Transverse colon (tissue), 4 donors: ENCODE results near the gene LEKR1. TPM values are rescaled to one million over a fixed set of nuclear protein-coding genes. Genes with fewer than 3 reads are reported as not detected.
A peak's percentile ranks its signal among the peaks of the same experiment; 100 is the strongest.

Source experiments
- DNase-seq: peaks from one replicate; pipeline ENCODE4 v3.0.0-alpha.2; 2019
- H3K27ac ChIP-seq, 4 donors: fragments of 200-600 bp; sonication (generic); 2 replicates each; pipeline ENCODE4 v1.5.1; 2016 to 2018; ENCODE audit warnings: inconsistent platforms in 4 of 4
- H3K27me3 ChIP-seq: fragments of 200-600 bp; sonication (generic); 2 replicates; pipeline ENCODE4 v1.5.1; 2017; ENCODE audit warnings: inconsistent platforms
- H3K36me3 ChIP-seq, 4 donors: fragments of 200-600 bp; sonication (generic); 2 replicates each; pipeline ENCODE4 v1.5.1; 2017 to 2019; ENCODE audit warnings: inconsistent platforms in 4 of 4
- H3K4me1 ChIP-seq, 4 donors: fragments of 200-600 bp; sonication (generic); 2 replicates each; pipeline ENCODE4 v1.5.1; 2017 to 2020; ENCODE audit warnings: inconsistent platforms in 4 of 4
- H3K4me3 ChIP-seq, 4 donors: fragments of 200-600 bp; sonication (generic); 1 replicate in 1 of 4; 2 replicates in 3 of 4; pipeline versions ENCODE4 v1.5.1 to v1.6.1; 2017 to 2019; ENCODE audit warnings: inconsistent platforms in 4 of 4
- H3K9me3 ChIP-seq, 2 donors: fragments of 200-600 bp; sonication (generic); 2 replicates each; pipeline ENCODE4 v1.5.1; 2017 to 2019; ENCODE audit warnings: inconsistent platforms in 2 of 2
- EP300 ChIP-seq: sonication (generic); formaldehyde crosslinking; IDR thresholded peaks from one replicate; pipeline ENCODE4 v1.6.1; 2017; ENCODE audit warnings: antibody characterized with exemption, low read depth
- POLR2A ChIP-seq: fragments of 450-650 bp; IDR thresholded peaks from one replicate; pipeline ENCODE4 v1.6.1; 2016; ENCODE audit warnings: antibody characterized with exemption, mild to moderate bottlenecking, moderate library complexity
- POLR2AphosphoS5 ChIP-seq, 3 donors: sonication (generic); formaldehyde crosslinking; IDR thresholded peaks; one replicate each; pipeline ENCODE4 v1.6.1; 2016; ENCODE audit warnings: antibody characterized with exemption in 3 of 3
- WGBS, 2 donors: methylation state at CpG; one replicate each; pipeline ENCODE4 v1.1.5; 2018; ENCODE audit warnings: low coverage in 1 of 2; 5-methylcytosine and 5-hydroxymethylcytosine counted together
- in situ Hi-C, 4 donors: fragments of 200-750 bp; cut with MboI; loops; one replicate each; pipeline versions ENCODE4 v1.15.0 to v1.15.1; 2017; ENCODE audit warnings: low sequenced_read_pairs in 3 of 4, low pct_ligation_motif_present in 1 of 4, low pct_unique_long_range_greater_than_20kb in 1 of 4
- intact Hi-C: fragments of 100-400 bp; cut with DNase I; formaldehyde crosslinking; loops from one replicate; pipeline ENCODE4 v1.15.1; 2023; ENCODE audit warnings: low total_unique reads
- total RNA-seq, 4 donors: library from RNA; depleted of rRNA; stranded (reverse); fragments of >200 nt; gene quantifications; one replicate each; pipeline ENCODE4 v1.1.0, GENCODE V29; 2016
- TF ChIP-seq, protein P1 (sequence below), 5 experiments: fragments of 200-600 bp in 3 of 5; fragments of 450-650 bp in 2 of 5; sonication (generic) in 3 of 5; IDR thresholded peaks; 1 replicate in 2 of 5; 2 replicates in 3 of 5; pipeline ENCODE4 v1.5.1; 2016 to 2017; ENCODE audit warnings: antibody characterized with exemption in 5 of 5, inconsistent platforms in 3 of 5, mild to moderate bottlenecking in 2 of 5, moderate library complexity in 1 of 5

LEKR1 gene
- total RNA-seq, 4 donors from 2014 or later: 0.40 to 3.3 (median 0.96) TPM; not detected in 1

DNA sequence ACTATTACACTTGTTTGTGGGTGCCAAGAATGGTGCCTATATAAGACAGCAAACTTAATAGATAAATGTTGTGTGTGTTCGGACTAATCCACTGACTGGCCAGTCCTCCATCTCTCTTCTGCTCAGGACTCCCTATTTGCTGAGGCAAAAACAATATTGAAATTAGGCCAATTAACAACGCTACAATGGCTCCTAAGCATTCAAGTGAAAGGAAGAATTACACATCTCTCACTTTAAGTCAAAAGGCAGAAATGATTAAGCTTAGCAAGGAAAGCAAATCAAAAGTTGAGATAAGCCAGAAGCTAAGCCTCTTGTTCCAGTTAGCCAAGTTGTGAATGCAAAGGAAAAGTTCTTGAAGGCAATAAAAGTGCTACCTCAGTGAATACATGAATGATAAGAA lies 206.8 kb downstream of the LEKR1 start:
- in situ Hi-C loops (no loop called here), intact Hi-C loops (no loop called here)
- H3K36me3 ChIP-seq: no peaks in the 10 kb centered on the region
- peaks cover 0 to 3% (median 0%) of the 10 kb centered on the region in 4 donors for H3K4me1 ChIP-seq
- H3K9me3 ChIP-seq: no peaks in the 10 kb centered on the region
- DNase-seq: no peak
- 75 to 83% methylated on average over 1 to 2 of the region's 2 CpGs for WGBS, 2 donors
- no peaks in the 10 kb centered on the region for H3K27me3 ChIP-seq
- H3K27ac ChIP-seq: no peak overlapping the region
- TF ChIP-seq POLR2AphosphoS5 (IDR thresholded peaks at IDR 0.05) (no peak), EP300 (no peak), POLR2A (no peak)
- TF ChIP-seq, protein P1, sequence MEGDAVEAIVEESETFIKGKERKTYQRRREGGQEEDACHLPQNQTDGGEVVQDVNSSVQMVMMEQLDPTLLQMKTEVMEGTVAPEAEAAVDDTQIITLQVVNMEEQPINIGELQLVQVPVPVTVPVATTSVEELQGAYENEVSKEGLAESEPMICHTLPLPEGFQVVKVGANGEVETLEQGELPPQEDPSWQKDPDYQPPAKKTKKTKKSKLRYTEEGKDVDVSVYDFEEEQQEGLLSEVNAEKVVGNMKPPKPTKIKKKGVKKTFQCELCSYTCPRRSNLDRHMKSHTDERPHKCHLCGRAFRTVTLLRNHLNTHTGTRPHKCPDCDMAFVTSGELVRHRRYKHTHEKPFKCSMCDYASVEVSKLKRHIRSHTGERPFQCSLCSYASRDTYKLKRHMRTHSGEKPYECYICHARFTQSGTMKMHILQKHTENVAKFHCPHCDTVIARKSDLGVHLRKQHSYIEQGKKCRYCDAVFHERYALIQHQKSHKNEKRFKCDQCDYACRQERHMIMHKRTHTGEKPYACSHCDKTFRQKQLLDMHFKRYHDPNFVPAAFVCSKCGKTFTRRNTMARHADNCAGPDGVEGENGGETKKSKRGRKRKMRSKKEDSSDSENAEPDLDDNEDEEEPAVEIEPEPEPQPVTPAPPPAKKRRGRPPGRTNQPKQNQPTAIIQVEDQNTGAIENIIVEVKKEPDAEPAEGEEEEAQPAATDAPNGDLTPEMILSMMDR (IDR thresholded peaks at IDR 0.05): no peak
- H3K4me3 ChIP-seq: no peak overlapping the region

DNA sequence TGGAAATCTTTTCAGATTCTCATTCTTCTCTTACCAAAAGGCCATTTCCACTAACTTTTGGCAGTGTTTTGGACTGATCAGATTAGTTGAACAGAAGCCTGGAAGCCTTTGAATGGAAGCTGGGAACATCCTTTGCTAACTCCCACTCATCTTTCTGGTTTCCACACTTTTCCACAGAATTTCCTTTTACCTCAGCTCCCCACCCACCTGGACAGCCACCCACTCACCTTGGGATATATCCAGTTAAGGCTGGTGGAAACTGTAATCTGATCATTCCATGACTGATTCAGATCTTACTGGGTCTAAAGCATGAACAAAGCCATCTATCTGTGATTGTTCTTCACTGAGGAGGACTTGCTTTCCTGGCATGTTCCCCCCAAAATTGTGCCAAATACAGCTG lies 214.3 kb downstream of the LEKR1 start:
- in situ Hi-C loops: no loop called here
- TF ChIP-seq EP300 (no peak), POLR2A (no peak), POLR2AphosphoS5 (IDR thresholded peaks at IDR 0.05) (no peak)
- TF ChIP-seq, protein P1 (IDR thresholded peaks at IDR 0.05): no peak
- Histone ChIP-seq H3K9me3 (no peaks in the 10 kb centered on the region), H3K27me3 (no peaks in the 10 kb centered on the region), H3K4me3 (no peak overlapping the region), H3K27ac (no peak overlapping the region), H3K4me1 (no peaks in the 10 kb centered on the region), H3K36me3 (no peaks in the 10 kb centered on the region)
- intact Hi-C loops: no loop called here
- DNase-seq: no peak

DNA sequence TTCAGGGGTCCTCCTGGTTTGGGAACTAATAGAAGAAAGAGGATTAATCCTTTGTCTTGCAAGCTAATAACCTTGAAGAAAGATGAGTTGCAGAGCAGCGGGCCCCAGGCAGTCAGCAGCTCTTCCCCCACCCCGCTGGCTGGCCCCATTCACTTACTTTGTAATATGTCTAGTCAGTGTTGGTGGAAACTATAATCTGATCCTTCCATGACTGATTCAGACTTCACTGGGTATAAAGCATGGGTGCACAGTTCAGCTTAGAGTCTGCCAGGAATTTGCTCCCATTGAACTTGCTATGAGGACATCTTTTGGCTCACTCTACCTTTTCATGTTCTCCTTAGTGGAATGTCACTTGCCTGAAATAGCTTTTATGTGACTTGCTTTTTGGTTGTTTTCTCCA lies 216.1 kb downstream of the LEKR1 start:
- in situ Hi-C loops: no loop called here
- Histone ChIP-seq H3K4me3 (no peak overlapping the region), H3K4me1 (no peaks in the 10 kb centered on the region), H3K36me3 (no peaks in the 10 kb centered on the region), H3K27me3 (no peaks in the 10 kb centered on the region), H3K27ac (no peak overlapping the region), H3K9me3 (no peaks in the 10 kb centered on the region)
- intact Hi-C loops: no loop called here
- TF ChIP-seq EP300 (no peak), POLR2AphosphoS5 (IDR thresholded peaks at IDR 0.05) (no peak), POLR2A (no peak)
- TF ChIP-seq, protein P1 (IDR thresholded peaks at IDR 0.05): no peak
- no peak for DNase-seq
- 89% methylated on average over 2 of the region's 2 CpGs; no CpG with 5 or more reads in 1 of the 2 donors for WGBS, 2 donors

DNA sequence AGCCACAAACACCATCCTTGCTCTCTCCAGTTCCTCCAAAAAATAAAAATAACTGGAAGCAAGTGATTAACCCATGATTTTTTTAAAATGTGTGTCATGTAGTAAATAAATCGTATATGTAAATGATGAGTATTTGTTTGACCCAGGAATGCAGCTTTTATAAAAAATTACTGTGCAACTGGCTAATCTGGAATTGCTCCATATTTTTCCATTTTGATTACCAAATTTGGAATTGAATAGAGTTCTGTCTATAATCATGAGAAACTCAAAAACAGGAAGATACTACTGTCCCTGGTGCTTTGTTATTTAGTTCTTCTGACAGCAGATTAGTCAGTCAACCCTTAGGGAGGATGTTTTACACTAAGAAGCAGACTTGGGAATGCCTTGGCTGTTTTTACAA lies 217.6 kb downstream of the LEKR1 start:
- intact Hi-C loops (no loop called here), in situ Hi-C loops (no loop called here)
- no peak for DNase-seq
- 36 to 75% methylated on average over 1 of the region's 1 CpG for WGBS, 2 donors
- H3K4me1 ChIP-seq: no peaks in the 10 kb centered on the region
- H3K27me3 ChIP-seq: no peaks in the 10 kb centered on the region
- peak overlapping the region in 2 of 4 donors; percentile 0 to 58 for H3K27ac ChIP-seq
- H3K36me3 ChIP-seq: no peaks in the 10 kb centered on the region
- H3K9me3 ChIP-seq: no peaks in the 10 kb centered on the region
- TF ChIP-seq EP300: no peak
- TF ChIP-seq, protein P1 (IDR thresholded peaks at IDR 0.05): no peak
- TF ChIP-seq POLR2AphosphoS5 (IDR thresholded peaks at IDR 0.05): no peak
- no peak for TF ChIP-seq POLR2A
- no peak overlapping the region for H3K4me3 ChIP-seq
